HG03060 (cell line): Measurements from ENCODE around the gene ENPP4.

ENCODE experiments used
- ATAC-seq: cut with Tn5 transposase; IDR thresholded peaks from one replicate; pipeline ENCODE4 v1.9.1; 2021; ENCODE audit warnings: low read depth, moderate number of reproducible peaks; ENCODE audit not compliant: unreplicated experiment

The ENPP4 gene

GRCh38 chr6:46191961-46192360 is 62.2 kb downstream of the ENPP4 start:
- no peak for ATAC-seq
